Ovary (tissue), 3 donors: ENCODE results near the gene DCTN3.

Experiments used
- CTCF ChIP-seq, 3 donors: fragments of 450-650 bp in 2 of 3; fragments of 200-600 bp in 1 of 3; IDR thresholded peaks; one replicate each; pipeline versions ENCODE4 v1.5.1 to v1.8.0; 2016 to 2022; ENCODE audit warnings: antibody characterized with exemption in 3 of 3, mild to moderate bottlenecking in 1 of 3
- POLR2A ChIP-seq: fragments of 450-650 bp; IDR thresholded peaks from one replicate; pipeline ENCODE4 v1.6.1; 2017; ENCODE audit warnings: antibody characterized with exemption, mild to moderate bottlenecking, moderate library complexity
- donor health status: DM: no; HTN: no; CAD: no.

GRCh38 chr9:34566972-34567371, 53.3 kb downstream of the DCTN3 start:
- no peak for TF ChIP-seq CTCF (IDR thresholded peaks at IDR 0.05)
- TF ChIP-seq POLR2A, result no peak
